Fibroblast of pulmonary artery (primary cell): ENCODE results near the gene AP2S1.

ENCODE experiments used
- DNase-seq: peaks from one replicate; pipeline ENCODE4 v3.0.0-alpha.2; 2010; ENCODE audit warnings: low read depth
- H3K4me3 ChIP-seq: replicated peaks from 2 replicates; pipeline ENCODE4 v1.5.1; 2011; ENCODE audit warnings: low read depth, mild to moderate bottlenecking, control low read depth, low read length, moderate library complexity
- TF ChIP-seq, protein P1 (sequence below): IDR thresholded peaks from 2 replicates; pipeline ENCODE4 v1.5.1; 2011; ENCODE audit warnings: mild to moderate bottlenecking, control low read depth, low read length, inconsistent platforms; ENCODE audit errors: missing control alignments

Gene AP2S1

DNA sequence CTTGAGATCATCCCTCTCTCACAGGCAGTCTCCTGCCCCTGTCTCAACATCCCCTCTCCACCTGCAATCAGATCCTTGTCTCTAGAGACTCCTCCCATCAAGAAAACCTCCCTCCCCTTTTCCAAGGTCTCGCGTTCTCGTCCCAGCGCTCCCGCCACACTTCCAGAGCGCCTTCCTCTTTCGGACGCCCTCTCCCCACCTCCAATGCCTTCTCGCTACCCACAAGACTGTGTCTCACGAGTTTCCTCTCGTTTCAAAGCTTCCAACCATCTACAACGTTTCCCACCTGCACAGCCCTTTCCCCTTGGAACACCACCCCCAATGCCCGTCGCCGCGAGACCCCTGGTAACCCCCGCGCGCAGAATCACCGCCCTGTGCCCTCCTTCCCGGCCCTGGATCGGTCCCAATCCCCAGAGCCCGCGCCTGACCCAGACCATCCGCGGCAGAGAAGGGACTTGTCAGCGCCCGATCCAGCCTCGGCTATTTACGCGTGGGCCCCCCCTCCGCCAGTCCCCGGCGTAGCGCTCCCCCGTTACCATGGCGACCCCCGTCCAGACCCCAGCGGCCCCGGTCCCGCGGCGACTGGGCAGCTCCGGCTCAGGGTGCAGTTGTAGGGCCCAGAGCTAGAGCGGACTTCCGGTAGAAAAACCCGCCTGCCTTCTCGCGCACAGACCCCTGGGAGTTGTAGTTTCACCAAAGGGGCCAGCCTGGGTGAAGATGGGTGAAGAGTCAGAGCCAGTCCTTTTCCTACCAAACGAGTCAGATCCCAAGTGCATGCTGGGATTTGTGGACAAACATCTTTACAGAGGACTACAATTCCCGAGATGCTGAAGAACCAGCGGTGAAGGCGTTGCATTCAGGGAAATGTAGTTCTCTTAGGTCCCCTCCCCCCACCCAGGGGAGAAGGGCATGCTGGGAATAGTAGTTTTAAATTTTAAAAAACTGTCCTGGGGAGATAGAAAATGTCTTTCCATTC, at the start of gene AP2S1:
AP2S1 (minus strand) TSS at position 619 of the 976 bp plus-strand sequence; CDS start at position 539, 80 bp downstream.
- peak; percentile 100 for DNase-seq
- TF ChIP-seq, protein P1, sequence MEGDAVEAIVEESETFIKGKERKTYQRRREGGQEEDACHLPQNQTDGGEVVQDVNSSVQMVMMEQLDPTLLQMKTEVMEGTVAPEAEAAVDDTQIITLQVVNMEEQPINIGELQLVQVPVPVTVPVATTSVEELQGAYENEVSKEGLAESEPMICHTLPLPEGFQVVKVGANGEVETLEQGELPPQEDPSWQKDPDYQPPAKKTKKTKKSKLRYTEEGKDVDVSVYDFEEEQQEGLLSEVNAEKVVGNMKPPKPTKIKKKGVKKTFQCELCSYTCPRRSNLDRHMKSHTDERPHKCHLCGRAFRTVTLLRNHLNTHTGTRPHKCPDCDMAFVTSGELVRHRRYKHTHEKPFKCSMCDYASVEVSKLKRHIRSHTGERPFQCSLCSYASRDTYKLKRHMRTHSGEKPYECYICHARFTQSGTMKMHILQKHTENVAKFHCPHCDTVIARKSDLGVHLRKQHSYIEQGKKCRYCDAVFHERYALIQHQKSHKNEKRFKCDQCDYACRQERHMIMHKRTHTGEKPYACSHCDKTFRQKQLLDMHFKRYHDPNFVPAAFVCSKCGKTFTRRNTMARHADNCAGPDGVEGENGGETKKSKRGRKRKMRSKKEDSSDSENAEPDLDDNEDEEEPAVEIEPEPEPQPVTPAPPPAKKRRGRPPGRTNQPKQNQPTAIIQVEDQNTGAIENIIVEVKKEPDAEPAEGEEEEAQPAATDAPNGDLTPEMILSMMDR = no peak
- H3K4me3 ChIP-seq = peak within 1 kb of the TSS; percentile 82

DNA sequence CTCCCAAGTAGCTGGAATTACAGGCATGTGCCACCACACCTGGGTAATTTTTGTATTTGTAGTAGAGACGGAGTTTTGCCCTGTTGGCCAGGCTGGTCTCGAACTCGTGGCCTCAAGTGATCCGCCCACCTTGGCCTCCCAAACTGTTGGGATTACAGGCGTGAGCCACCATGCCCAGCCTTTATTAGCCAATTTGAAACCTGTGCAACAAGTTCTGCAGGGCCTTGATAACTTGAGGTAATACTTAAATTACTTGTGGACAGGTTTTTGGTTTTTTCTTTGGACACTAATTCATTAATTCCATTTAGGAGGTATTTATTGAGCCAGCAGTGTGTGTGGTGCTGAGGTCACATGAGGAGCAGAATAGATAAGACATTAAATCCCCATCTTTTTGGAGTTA, 49.7 kb upstream of the AP2S1 start:
- DNase-seq = no peak
- TF ChIP-seq, protein P1 = no peak
- H3K4me3 ChIP-seq = no peak overlapping the region

DNA sequence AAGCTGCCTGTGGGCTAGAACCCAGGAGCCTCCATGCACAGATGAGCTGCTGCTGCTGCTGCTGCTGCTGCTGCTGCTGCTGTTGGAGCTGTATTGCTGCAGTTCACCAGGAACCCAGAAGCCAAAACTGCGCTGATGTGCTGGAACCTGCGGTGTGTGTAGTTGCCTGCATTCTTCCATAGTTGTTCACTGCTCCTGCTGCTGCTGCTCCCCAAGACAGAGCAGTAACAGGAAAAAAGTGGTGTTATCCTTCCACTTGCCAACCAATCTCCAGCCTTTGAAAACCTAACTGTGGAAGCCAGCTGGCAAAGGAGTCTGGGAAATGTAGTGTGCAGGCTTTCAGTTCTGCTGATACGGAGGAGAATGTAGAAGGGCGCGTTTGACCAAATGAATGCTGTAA, 48.1 kb upstream of the AP2S1 start:
- TF ChIP-seq, protein P1 = no peak
- DNase-seq = peak; percentile 61
- no peak overlapping the region for H3K4me3 ChIP-seq

DNA sequence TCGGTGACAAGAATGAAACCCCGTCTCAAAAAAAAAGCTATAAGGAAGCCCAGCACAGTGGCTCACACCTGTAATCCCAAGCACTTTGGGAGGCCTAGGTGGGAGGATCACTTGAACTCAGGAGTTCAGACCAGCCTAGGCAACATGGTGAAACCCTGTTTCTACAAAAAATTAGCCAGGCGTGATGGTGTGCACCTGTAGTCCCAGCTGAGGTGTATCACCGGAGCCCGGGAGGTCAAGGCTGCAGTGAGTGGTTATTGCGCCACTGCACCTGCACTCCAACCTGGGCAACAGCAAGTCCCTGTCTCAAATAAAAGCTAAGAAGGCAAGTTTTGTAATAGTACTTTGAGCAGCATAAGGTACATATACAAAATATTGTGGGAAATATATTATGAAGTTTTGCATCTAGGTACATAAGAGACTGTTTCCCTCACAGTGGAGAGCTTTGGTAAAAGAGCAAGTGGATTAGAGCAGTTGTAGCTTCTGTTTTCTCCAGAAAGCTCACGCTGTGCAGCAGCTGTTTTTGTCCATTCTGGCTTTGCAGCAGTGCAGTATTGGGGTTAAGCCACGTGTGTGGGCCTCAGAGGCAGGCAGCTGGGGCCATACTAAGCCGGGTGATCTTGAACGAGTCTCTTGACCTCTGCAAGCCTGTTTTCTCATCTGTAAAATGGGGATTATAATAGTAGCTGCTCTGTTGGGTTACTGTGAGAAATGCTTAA, 45.6 kb upstream of the AP2S1 start:
- DNase-seq = no peak
- TF ChIP-seq, protein P1 = no peak
- no peak overlapping the region for H3K4me3 ChIP-seq

DNA sequence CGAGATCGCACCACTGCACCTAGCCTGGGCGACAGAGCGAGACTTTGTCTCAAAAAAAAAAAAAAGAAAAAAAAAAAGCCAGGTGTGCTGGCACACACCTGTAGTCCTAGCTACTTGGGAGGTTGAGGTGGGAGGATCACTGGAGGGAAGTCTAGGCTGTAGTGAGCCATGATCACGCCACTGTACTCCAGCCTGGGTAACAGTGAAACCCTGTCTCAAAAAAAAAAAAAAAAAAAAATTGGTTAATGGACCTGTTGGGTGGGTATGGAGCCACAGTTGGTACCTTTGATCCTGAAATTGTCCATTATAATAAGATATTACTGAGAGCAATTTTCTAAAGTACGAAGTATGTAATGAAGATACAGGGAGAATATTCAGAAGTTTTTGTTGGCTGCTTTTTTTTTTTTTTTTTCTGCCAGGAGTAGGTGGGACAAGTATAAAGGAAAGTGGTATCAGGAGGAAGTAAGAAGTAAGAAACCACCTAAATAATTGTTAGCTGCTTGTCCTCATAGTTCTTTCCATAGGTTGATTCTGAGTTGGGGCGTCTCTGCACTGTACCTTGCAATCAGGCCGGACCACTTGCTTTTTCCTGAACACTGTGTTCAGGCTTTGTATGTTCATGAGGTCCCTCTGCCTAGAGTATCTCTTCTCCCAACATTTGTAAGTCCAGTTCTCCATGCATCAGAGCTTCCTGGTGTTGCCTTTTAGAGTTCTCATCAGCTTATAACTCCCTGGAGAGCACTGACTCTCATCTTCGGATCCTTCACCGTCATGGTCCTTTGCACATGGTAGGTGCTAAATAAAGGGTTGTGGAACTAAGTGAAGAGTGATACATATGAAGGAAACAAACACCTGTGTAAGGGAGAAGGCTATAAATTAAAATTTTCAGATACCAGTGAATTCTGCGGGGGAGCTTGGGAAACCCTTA, 41.9 kb upstream of the AP2S1 start:
- no peak overlapping the region for H3K4me3 ChIP-seq
- TF ChIP-seq, protein P1 = no peak
- no peak for DNase-seq

DNA sequence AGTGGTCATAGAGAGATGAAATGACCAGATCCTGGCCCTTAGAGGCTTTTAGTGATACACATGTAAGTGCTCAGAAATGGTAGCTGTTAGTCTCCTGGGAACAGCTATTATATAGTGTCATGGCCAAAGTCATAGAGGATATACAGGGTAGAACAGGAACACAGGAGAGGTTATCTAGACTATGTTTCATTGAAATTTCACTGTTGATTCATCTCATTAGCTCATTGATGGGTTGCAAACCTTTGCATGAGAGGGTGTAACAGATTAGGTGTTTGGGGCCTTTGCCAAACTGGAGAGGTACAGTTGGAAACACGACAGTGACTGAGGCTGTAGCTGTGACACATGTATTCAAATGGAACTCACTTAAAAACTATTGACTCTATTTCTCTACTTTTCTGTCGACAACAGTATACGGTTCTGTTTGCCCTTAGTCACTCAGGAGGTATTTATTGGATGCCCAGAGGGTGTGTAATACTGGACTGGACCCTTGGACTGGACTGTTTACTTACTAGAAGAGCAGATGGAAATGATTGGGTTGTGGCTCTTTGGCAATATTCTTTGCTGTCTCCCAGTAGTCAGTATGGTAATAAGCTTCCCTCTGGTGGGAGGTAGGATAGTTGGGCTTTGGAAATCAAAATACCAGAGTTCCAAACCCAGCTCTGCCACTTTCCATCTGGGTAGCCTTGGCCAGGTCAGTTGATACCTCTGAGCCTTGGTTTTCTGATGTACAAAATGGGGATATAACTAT, 40.0 kb upstream of the AP2S1 start:
- H3K4me3 ChIP-seq = no peak overlapping the region
- DNase-seq = peak; percentile 63
- TF ChIP-seq, protein P1 = no peak
